Right lobe of liver (tissue), 4 donors: ENCODE data around the gene CCL27.
A peak's percentile ranks its signal among the peaks of the same experiment; 100 is the strongest.

Source experiments
- CTCF ChIP-seq, 4 donors: fragments of 200-600 bp in 3 of 4; fragments of 450-650 bp in 1 of 4; IDR thresholded peaks; one replicate each; pipeline versions ENCODE4 v1.5.1 to v1.8.0; 2016 to 2022; ENCODE audit warnings: antibody characterized with exemption in 4 of 4, mild to moderate bottlenecking in 2 of 4
- POLR2A ChIP-seq: fragments of 450-650 bp; IDR thresholded peaks from one replicate; pipeline ENCODE4 v1.6.1; 2017; ENCODE audit warnings: antibody characterized with exemption, mild to moderate bottlenecking
- donor health status: DM: no; HTN: no; CAD: no.
- donor health status: DM: no; HTN: no; CAD: no.
- donor health status: DM: no; HTN: yes; CAD: no.

GRCh38 chr9:34637356-34638137 lies 24.9 kb downstream of the CCL27 start, which contains the start of gene SIGMAR1:
- TF ChIP-seq POLR2A (peak; percentile 94), CTCF (IDR thresholded peaks at IDR 0.05) (no peak)
